HG03064 (cell line): ENCODE data around the gene AOPEP.

ENCODE experiments used
- ATAC-seq: cut with Tn5 transposase; IDR thresholded peaks from one replicate; pipeline ENCODE4 v1.9.1; 2021; ENCODE audit warnings: low read depth; ENCODE audit not compliant: unreplicated experiment

AOPEP gene

DNA sequence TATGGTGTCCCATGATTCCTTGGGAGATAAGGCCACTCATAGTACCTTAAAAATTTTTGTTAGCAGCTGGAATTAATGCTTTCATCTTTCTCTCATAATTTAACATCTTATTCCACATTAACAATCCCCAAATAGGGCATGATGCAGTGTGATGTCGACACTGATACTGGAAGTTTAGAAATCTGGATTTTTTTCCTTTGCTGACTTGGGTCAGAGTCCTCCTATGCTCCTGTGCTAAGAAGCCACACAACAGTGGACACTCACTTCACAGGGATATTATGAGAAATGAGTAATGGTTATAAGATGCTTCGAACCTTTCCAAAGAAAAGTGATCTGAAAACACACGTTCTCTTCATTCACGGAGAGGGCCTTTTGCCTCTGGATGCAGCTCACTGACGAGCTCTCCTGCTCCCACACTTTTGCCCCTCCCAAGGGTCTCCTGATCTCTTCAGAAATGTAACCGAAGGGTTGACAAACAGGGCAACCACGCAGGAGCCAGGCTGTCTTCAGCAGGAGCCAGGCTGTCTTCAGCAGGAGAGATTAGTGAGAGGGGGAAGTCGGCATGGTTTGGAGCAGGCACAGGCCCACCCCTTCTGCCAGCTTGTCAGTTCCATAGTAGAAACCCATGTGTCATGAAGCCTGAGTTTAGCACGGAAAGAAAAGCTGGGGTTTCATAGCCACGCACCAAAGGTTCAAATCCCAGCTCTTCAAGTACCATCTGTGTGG, 247.8 kb downstream of the AOPEP start:
- ATAC-seq, result no peak

DNA sequence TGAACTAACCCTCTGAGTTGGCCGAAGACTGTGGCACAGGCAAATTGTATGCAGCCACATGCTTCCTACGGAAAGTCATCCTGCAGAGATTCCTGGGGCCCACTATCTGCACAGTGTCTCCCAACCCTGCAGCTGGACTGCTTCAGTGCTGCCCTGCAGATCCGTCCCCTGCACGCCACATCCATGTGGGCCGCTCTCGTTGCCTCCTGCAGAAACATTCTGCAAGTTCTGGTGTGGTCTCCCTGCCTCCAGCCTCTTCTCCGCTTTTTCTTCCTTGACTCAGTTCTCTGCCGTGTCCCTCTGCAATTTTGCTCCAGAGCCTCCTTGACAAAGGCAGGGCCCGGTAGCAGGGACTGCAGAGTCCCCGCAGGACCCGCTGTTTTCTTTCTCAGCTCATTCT, 249.0 kb downstream of the AOPEP start:
- no peak for ATAC-seq

DNA sequence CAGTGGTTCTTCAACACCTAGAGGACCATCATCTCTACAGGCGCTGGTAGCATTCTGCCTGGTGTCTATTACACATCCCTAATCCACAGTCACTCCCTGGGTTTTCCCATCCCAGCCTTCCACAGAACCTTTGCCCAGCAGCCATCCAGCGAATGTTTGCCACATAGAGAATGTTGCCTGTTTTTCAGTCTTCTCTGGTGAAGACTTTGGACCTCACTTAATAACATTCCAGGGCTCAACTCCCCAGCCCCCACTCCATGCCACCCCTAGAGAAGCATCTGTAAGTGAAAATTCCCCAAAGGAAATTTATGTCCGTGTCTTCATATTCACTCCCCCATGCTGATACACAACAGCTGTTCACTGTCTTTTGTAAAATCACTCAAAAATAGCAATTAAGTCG, 249.6 kb downstream of the AOPEP start:
- no peak for ATAC-seq

DNA sequence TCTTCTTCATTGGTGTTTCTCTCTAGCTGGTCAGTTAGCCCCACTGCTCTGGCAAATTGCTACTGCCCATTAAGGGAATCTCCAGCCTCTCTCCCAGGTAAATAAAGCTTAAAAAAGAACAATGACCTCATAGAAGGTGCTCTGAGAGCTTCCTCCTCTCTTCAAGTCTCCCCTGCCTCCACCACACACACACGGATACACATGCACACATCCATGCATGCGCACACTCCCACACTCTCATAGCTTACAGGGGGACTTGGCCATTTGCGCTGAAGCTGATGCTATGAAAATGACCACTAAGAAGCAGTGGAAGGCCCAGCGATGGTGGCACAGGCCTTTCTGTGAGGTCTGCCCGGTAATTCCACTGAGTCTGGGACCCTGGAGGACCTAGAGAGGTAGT, 250.9 kb downstream of the AOPEP start:
- ATAC-seq, result no peak

DNA sequence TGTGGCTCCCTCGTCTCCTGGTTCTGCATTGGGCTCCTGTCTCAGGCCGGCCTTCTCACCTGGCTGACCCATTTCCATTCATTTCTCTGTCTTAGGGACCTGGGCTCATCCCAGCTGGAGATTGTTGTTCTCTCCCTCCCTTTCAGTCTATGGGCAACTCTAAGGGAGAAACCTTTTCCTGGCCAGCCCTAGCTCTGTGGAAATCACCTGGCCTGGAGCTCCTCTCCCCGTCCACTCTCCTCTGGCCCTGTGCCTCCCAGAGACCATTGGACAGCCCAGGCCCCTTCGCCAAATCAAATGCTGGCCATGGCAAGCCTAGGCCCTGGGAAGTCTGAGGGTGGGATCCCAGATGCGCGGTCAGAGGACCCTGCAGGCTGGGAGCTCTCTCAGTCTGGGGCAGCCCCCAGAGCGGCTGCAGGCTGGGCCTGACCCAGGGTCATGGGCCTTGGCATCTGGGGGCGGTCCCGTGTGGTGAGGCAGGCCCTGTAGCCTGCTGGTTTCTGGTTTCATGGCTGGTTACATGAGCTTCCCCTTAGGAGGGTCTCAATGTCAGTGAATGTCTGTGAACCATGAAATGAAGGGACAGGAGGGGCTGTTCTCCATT, 253.5 kb downstream of the AOPEP start:
- ATAC-seq, result no peak

DNA sequence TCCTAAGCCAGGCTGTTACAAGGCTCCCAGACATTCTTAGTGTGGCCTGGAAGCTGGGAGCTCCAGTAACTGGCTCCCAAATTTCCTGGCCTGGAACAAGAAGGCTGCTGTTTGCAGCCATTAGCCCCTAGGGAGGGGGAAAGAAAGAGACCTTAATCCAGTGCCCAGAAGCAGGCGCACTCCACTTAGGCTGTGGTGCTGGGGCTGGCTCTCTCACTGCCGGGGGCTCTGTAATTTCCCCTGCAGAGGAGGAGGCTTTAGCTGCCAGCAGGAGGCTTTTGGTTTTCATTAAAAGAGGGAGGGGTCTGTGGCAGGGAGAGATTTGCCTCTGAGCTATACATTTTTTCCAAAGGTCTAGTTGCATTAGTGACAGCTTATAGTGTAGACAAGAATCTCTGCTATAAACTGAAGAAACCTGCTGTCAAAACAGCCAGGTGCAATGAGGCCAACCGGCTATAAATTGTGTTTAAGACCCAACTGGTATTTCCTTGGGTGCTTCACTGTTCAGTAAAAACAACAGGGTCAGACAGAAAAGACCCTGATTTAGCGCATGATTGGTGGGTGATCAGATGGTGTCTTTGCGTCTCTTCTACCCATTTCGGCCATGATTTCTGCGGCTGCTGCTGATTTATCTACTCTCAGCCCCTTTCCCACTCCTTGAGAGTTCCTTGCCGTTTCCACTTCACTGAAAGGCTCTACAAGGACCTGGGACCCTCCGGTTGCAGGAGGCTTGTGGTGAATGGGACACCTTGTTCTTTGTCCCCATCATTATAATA, 254.6 kb downstream of the AOPEP start:
- no peak for ATAC-seq

DNA sequence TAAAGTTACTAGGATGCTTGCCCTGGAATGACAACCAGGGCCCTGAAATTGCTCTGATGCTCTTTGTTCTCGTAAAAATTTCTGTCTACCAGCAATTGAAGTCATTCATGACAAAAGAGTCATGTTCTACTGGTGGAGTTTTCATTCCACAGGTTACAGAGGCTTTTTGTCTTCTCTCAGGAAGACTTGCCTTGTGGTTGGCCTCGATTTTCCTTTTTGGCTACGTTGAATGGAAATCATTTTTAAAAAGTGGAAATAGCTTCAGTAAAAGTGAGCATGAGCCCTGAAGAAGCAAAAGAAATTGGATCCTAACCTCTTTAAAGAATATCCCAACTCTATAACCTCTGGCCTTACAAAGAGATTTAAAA, 255.2 kb downstream of the AOPEP start:
- no peak for ATAC-seq

DNA sequence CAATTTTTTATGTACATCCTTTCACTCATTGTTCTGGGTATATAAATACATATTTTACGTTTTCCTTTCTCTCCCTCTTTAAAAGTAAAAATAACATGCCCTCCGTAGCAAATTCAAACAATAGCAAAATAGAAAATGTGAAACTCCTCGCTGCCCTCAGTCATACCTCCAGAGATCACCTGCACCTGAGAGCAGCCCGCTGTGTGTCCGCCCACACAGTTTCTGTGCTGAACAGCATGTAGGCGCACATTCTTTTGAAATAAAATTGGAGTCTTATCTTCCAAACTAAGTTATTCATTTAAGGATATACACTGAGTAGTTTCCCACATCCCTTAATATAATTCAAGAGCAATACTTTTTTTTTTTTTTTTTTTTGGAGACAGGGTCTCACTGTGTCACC, 255.7 kb downstream of the AOPEP start:
- ATAC-seq, result no peak

DNA sequence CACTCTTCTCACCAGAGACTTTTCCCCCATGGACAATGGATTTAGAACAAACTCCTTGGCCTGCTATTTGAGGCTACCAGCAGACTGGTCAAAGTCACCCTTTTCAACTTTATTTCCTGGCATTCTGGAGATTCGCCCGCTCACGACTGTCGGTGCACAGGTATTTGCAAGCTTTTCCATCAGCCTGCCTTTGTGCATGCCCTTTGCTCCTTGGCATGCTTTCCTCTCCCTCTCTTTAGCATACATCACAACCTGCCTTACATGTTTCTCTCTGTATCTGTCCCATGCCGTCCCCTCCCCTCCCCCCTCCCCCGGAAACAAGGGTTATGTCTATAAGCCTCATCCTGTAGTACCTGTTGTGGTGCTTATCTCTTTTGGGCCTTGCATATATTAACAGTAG, 257.1 kb downstream of the AOPEP start:
- no peak for ATAC-seq

DNA sequence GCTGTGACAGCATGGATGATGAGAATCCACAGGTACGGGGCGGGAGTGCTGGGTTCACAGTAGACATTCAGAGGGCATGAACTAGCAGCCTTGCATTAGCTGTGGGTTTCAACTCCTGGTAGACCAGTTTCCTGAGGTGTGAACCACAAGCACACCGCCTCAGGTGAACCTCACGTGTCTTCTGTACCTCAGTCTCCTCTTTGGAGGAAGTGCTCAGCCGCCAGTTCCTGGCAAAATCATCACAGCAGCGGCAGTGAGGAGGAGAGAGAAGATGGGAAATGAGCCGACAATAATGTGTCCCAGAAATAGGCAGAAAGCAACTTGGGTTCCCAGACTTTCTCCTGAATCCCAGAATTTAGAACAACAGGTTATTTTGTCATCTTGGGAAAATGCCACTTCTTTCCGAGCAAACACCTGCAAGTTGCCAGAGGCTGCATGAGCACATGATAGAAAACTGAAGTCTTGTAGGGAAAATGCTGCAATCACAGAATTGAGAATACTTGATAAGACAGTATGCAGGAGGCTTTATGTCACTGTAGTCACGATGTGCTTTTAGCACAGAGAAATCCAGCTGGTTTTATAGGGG, 258.5 kb downstream of the AOPEP start:
- no peak for ATAC-seq

DNA sequence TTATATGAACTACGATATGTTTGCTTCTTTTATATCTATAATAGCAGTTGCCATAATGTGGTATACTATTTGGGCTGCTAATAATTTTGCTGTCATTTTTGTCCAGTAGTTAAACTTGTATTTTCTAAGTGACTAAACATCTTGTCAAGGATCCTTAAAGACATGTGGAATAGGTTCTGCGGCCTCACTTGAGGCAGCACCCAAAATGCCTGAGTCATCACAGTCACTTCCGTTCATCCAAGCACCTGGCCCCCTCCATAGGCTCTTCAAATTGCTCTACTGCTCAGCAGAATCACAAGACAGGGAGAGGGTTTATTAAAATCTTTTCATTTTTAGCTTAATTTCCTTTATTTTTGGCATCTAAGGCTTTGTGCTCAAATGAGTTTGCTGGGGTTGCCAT, 259.1 kb downstream of the AOPEP start:
- ATAC-seq, result no peak

DNA sequence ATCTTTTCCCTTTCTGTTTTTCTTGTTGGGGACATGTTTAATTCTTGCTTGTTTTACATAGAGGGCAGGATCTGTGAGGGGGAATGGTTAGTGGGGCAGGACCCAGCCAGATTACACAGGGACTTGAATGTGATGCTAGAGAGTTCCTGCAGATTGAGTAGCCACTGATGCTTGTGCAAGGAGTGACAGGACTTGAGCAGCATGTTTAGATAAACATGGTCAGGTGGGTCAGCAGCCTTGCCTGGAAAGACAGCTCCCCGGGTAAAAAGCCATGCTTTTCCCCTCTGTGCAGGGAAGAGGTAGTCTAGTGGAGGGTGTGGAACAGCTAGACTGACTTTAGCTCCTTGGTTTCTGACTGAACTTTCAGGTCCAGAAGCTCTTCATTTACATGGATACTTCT, 261.2 kb downstream of the AOPEP start:
- no peak for ATAC-seq

DNA sequence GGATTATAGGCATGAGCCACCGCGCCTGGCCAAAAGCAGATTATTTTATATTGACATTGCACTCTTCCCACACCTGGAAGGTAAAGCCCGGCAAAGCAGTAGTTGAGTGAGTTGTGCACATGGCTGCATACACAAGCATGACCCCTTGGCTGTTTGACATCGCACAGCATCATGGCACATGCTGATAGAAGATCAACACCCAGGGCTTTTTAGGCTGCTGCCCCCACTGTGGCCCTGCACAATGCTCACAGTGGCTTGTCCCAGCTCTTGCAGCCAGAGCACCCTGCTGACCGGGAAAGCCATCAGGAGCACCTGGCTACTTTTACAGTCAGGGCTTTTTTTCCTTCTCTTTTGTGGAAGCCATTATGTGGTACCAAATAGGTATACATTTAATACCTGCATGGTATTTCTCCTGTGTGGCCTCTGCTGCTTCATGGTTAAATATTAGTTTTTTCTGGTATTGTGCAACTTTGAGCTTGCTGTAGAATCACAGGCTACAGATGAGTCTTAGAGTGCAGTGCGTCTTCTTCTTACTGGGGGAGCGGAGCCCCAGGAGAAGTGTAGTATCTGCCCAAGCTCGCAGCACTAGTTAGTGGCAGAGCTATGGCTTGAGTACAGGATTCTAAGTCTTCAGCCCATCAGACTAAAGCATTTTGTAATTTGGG, 264.5 kb downstream of the AOPEP start:
- no peak for ATAC-seq

DNA sequence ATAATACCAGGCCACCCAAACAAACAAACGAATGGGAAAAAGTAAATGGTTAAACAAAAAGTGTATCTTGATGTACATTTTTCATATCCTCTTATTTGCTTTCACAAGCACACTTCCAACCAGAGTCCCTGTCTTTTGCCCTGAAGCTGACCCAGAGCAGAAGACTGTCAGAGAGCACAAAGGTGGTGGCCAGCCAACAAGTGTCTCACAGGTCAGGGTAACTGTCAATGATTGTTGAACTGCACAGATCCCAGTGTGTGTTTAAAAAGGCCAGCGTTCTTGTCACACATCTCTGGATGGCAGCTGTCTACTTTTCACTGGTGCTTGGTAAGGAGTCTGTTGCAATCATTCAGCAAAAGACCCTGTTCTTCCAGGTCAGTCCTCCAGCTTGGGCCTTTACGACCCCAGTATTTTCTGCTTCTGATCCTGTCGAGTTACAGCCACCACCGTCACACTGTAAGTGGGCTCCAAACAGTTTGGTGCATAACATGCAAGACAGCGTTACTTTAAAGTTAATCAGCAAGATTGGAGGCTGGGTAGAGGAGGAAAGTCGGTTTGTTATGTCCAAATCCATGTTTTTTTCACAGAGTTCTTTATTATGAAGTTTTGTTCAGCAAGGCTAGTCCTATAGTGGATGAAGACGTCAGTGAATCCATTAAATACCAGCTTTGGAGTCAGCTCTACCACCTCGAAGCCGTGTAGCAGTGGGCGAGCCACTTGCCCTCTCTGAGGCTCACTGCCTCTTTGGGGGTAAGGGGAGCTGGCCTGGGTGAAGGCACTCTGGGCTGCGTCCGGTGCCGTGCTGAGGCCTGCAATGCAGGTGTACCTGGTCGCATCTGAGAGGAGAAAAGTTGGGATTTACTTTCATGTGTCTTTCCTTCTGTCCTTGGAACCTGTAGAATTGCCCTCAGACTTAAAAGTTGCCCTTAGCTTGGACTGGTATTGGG, 265.7 kb downstream of the AOPEP start:
- no peak for ATAC-seq

DNA sequence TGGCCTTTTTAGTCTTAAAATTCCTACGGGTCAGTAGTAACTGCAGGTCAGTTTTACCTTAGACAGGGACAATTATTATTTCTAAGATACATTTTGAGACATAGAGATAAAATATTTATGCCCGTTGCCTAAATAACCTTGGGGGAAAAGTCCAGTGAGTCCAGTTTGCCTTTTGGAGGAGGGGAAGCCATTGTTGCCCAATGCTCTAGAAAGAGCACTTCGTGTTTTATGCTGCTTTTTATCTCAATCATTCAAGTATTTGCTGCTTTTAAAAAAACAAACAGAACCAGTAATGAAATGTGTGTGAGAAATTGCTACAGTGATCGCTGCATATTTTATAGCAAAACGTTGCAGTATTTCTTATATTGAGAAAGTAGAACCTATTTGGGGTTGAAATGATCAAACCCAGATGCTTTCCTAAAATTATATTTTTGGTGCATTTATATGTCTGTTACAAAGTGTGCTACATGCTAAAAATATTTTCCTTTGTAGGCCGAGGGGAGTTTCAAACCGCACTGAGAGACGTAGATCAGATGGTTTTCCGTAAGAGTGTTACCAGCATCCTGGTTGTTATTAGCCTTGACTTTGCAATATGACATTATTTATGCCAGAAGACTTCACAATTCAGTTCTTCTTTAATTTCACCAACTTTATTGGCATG, 266.8 kb downstream of the AOPEP start:
- ATAC-seq, result no peak

DNA sequence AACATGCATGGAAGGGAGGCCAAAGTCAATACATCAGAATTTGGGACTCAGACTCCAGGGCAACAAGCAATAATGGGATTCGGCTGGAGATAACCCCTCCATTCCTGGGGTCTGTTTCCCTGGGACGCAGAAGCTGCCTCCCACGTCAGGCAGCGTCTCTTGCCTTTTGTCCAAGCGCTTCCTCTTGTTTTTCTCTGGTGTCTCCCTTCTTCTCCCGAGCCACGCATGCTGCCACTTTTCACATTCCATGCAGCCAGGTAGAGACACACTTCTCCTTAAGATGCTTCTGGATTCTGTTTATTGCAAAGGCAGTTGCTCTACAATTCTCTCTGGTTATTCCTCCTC, 267.3 kb downstream of the AOPEP start:
- no peak for ATAC-seq

DNA sequence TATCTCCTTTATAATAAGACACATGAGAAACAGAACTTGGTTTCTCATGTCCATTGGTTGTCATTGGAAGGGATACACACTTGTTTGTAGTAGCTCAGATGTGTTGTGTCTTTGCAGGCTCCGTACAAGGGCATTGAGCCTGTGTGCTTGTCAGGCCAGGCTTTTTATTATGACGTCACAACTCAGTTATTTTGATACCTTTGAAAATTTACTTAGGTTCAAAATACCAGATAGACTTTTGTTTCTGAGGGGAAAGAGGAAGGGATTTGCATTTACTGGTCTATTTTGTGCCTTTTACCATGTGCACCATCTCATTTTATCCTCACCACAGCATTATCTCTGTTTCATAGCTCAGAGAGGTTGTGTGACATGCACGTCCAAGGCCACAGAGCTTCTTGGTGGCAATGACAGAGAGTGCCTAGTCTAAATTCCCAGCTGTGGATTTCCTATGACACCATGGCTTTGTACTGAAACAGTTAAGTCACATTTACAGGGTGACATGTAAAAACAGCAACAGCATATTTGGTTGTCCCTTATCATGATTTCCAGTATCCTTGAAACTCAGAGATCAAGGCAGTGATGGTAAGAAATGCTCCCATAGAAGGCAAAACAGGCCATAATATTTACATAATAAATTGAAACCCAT, 268.7 kb downstream of the AOPEP start:
- no peak for ATAC-seq

DNA sequence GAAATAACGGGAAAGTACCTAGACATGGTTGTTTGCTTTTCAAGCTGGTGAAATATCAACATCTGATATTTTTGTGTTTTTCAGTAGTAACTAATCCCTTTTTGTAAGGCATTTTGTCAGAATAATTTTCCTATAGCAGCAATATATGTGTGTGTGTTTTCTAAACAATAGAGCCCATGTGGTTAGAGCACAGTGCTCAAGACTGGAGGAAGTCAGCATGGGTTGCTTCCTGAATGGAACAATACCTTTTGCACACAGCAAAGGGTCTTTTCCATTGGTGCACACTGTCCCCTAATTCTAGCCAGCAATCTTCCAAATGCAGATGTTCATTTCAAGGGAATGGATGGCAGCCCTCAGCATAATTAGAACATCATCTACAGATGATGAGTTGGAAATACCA, 270.1 kb downstream of the AOPEP start:
- no peak for ATAC-seq

DNA sequence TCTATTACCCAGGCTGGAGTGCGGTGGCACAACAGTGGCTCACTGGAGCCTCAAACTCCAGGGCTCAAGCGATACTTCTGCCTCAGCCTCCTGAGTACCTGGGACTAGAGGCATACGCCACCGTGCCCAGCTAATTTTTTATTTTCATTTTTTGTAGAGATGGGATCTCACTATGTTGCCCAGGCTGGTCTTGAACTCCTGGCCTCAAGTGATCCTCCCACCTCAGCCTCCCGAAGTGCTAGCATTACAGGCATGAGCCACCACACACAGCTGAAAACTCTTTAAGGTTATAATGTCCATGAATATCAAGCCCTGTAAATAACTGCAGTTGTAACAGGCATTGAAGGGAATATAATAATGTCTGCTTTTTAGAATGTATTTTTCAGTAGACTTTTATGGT, 271.2 kb downstream of the AOPEP start:
- no peak for ATAC-seq
